Naive thymus-derived CD8-positive, alpha-beta T cell (primary cell): ENCODE data around the gene COG6. TPM values are rescaled to one million over a fixed set of nuclear protein-coding genes. Genes with fewer than 3 reads are reported as not detected.

Experiments
- ATAC-seq, 2 donors: fragments of 150-1000 bp; cut with Tn5 transposase in 1 of 2; sonication (Bioruptor Pico), chemical (Tn5 transposase) in 1 of 2; 1 replicate in 1 of 2; 2 replicates in 1 of 2; pipeline ENCODE4 v1.10.0; 2021; ENCODE audit warnings: mild to moderate bottlenecking in 2 of 2, moderate library complexity in 2 of 2
- POLR2A ChIA-PET: fragments of 350-600 bp; sonication (Branson Sonifier 250); formaldehyde crosslinking; loops from one replicate; lab custom pipeline; 2021; ENCODE audit warnings: antibody characterized with exemption; lab: Charles Lee
- DNase-seq, 10 donors: peaks; one replicate each; pipeline versions ENCODE4 v3.0.0 to v3.0.0-alpha.2; 2020 to 2022
- H3K27ac Mint-ChIP-seq, 10 donors: one replicate each; pipeline ENCODE4 v1.8.0; 2020 to 2022; ENCODE audit warnings: mild to moderate bottlenecking in 10 of 10, mixed read lengths in 10 of 10, moderate library complexity in 4 of 10, inconsistent platforms in 1 of 10
- H3K27me3 Mint-ChIP-seq, 5 donors: one replicate each; pipeline ENCODE4 v1.8.0; 2021 to 2022; ENCODE audit warnings: mixed read lengths in 5 of 5
- H3K36me3 Mint-ChIP-seq, 3 donors: one replicate each; pipeline ENCODE4 v1.8.0; 2020 to 2022; ENCODE audit warnings: mixed read lengths in 3 of 3, mild to moderate bottlenecking in 2 of 3, inconsistent platforms in 1 of 3
- H3K4me1 Mint-ChIP-seq, 4 donors: one replicate each; pipeline ENCODE4 v1.8.0; 2021 to 2022; ENCODE audit warnings: mixed read lengths in 4 of 4
- H3K4me3 Mint-ChIP-seq, 10 donors: one replicate each; pipeline ENCODE4 v1.8.0; 2020 to 2022; ENCODE audit warnings: mild to moderate bottlenecking in 10 of 10, mixed read lengths in 10 of 10, moderate library complexity in 6 of 10, inconsistent platforms in 1 of 10
- H3K9me3 Mint-ChIP-seq, 9 donors: one replicate each; pipeline ENCODE4 v1.8.0; 2020 to 2022; ENCODE audit warnings: mixed read lengths in 9 of 9, mild to moderate bottlenecking in 3 of 9, inconsistent platforms in 1 of 9, moderate library complexity in 1 of 9
- polyA plus RNA-seq, 3 donors: library from polyadenylated mRNA; unstranded; fragments of 300-500 nt; fragmentation: Illumina TruSeq; gene quantifications; one replicate each; pipeline ENCODE4 v1.2.3, GENCODE V29; 2021
- total RNA-seq, 8 experiments: library from RNA in 2 of 8; stranded (reverse) in 2 of 8; gene quantifications; one replicate each; pipeline ENCODE4 v1.2.3 and lab custom pipeline; 2021 to 2026

Gene COG6
- total and polyA plus RNA-seq, 5 experiments from 2014 or later, result 14.5 to 33.4 (median 19.7) TPM

DNA sequence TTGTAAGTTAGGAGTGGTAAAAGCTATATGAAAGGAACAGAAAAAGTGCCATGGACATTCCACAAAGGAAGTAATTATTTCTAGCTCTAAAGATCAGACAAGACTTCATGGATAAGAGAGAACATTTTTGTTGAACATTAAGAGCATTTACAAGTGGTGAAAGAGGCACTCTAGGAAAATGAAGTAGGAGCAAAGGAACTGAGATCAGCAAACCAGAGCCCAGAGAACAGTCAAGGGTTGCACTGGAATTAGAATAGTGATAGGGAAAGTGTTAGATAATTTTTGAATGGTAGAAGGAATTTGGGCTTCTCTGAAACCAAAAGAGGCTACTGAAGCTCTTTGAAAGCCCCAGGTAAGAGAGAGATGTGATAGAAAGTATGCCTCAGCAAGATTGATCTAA lies 94.1 kb downstream of the COG6 start:
- Mint-ChIP-seq H3K4me1 (peaks cover 0 to 2% (median 0%) of the 10 kb centered on the region in 4 donors), H3K27me3 (no peaks in the 10 kb centered on the region), H3K27ac (peak overlapping the region in 4 of 10 donors; percentile 1 to 29 (median 15)), H3K36me3 (peaks cover 7 to 31% (median 29%) of the 10 kb centered on the region in 3 donors), H3K9me3 (peaks cover 0 to 5% (median 0%) of the 10 kb centered on the region in 9 donors), H3K4me3 (no peak overlapping the region)
- ATAC-seq (no peak), DNase-seq (no peak)
- POLR2A ChIA-PET, result no interaction called here

- peaks cover 0 to 2% (median 0%) of the 10 kb centered on the region in 4 donors for H3K4me1 Mint-ChIP-seq
- no peak overlapping the region for H3K4me3 Mint-ChIP-seq
- POLR2A ChIA-PET, result no interaction called here
Measured at GRCh38 chr13:39751805-39752204, 96.3 kb downstream of the COG6 start.

GRCh38 chr13:39760521-39760920 lies 105.1 kb downstream of the COG6 start:
- ATAC-seq (no peak), DNase-seq (no peak)
- Mint-ChIP-seq H3K27me3 (no peaks in the 10 kb centered on the region), H3K4me1 (no peaks in the 10 kb centered on the region), H3K36me3 (peaks cover 0 to 19% (median 4%) of the 10 kb centered on the region in 3 donors), H3K4me3 (no peak overlapping the region), H3K27ac (no peak overlapping the region), H3K9me3 (peaks cover 0 to 18% (median 10%) of the 10 kb centered on the region in 9 donors)
- POLR2A ChIA-PET, result no interaction called here

More at GRCh38 chr13:39751805-39752204, 96.3 kb downstream of the COG6 start:
- ATAC-seq, result no peak
- no peak for DNase-seq
- peaks cover 11 to 49% (median 32%) of the 10 kb centered on the region in 3 donors for H3K36me3 Mint-ChIP-seq
- no peak overlapping the region for H3K27ac Mint-ChIP-seq
- H3K9me3 Mint-ChIP-seq, result peaks cover 0 to 15% (median 8%) of the 10 kb centered on the region in 9 donors
- no peaks in the 10 kb centered on the region for H3K27me3 Mint-ChIP-seq

GRCh38 chr13:39765801-39766463 lies 110.5 kb downstream of the COG6 start:
- peaks cover 0 to 11% (median 0%) of the 10 kb centered on the region in 3 donors for H3K36me3 Mint-ChIP-seq
- DNase-seq (peak in 1 of 10 donors; percentile 12), ATAC-seq (peak in 1 of 2 donors; percentile 40)
- peaks cover 0 to 9% (median 2%) of the 10 kb centered on the region in 9 donors for H3K9me3 Mint-ChIP-seq
- H3K27ac Mint-ChIP-seq, result no peak overlapping the region
- POLR2A ChIA-PET, result no interaction called here
- H3K4me1 Mint-ChIP-seq, result peaks cover 4 to 13% (median 11%) of the 10 kb centered on the region in 4 donors
- no peaks in the 10 kb centered on the region for H3K27me3 Mint-ChIP-seq
- H3K4me3 Mint-ChIP-seq, result no peak overlapping the region

DNA sequence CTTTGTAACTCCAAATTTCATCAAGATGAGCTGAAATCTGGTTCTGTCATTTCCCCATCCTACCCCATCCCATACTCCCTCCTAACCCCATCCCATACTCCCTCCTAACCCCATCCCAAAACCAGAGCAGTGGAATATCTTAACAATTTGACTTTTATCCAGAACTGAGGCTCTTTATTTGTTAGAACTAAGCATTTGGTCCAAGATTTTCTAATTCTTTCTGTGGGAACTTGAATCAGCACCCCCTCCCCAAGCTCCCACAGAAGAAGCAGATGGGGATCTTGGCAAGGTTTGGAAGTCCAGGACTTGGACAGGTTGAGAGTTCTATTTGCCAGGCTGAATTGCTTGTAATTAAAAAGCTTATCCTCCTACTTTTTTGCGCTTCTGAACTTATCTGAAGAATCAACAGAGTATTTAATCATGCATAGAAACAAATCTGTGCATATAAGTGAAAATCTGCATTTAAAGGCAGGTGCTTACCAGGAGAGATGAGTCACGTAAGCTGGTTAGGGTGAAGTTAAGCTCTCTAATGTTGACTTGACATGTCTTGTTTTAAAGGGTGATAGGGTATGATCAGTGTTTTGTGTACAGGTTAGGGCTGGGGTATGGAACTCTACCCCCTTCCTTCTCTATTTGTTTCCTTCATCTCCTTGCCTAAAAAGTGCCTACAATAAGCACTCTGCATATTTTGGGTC lies 111.1 kb downstream of the COG6 start:
- ATAC-seq (no peak), DNase-seq (no peak)
- Mint-ChIP-seq H3K27ac (no peak overlapping the region), H3K36me3 (peaks cover 0 to 8% (median 0%) of the 10 kb centered on the region in 3 donors), H3K27me3 (no peaks in the 10 kb centered on the region), H3K9me3 (peaks cover 0 to 5% (median 0%) of the 10 kb centered on the region in 9 donors), H3K4me3 (no peak overlapping the region), H3K4me1 (peaks cover 4 to 13% (median 11%) of the 10 kb centered on the region in 4 donors)
- POLR2A ChIA-PET, result interaction anchor here (1.4 kb wide), 1 partner anchor 14 kb away, joined by 3 read pairs; no protein-coding TSS in a partner anchor

GRCh38 chr13:39767791-39768517 lies 112.5 kb downstream of the COG6 start:
- peaks cover 4 to 13% (median 11%) of the 10 kb centered on the region in 4 donors for H3K4me1 Mint-ChIP-seq
- peak overlapping the region in 4 of 10 donors; percentile 11 to 72 (median 17) for H3K27ac Mint-ChIP-seq
- no peaks in the 10 kb centered on the region for H3K27me3 Mint-ChIP-seq
- no peak overlapping the region for H3K4me3 Mint-ChIP-seq
- peaks cover 0 to 9% (median 0%) of the 10 kb centered on the region in 3 donors for H3K36me3 Mint-ChIP-seq
- POLR2A ChIA-PET, result interaction anchor here (1.2 to 1.4 kb wide), 2 partner anchors 11 to 13 kb away, joined by 3 read pairs; no protein-coding TSS in a partner anchor
- H3K9me3 Mint-ChIP-seq, result no peaks in the 10 kb centered on the region
- DNase-seq, result peak in 1 of 10 donors; percentile 4
- ATAC-seq, result no peak

DNA sequence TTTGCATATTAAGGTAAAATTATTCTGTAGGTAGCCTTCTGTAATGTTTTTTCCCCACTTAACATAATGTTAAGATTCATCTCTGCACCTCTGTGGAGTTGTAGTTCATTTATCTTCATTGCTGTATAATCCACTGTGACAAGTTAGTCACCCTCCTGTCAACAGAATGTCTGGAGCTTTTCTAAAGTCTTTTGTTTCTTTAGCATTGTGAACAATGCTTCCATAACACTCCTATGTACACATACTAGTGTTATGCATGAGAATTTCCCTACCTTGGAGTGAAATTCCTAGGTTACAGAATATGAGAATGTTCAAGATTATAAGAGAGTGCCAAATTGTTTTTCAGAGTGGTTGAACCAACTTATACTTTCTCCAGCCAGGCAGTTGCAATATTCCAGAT lies 113.5 kb downstream of the COG6 start:
- no peak overlapping the region for H3K4me3 Mint-ChIP-seq
- H3K9me3 Mint-ChIP-seq, result no peaks in the 10 kb centered on the region
- ATAC-seq (no peak), DNase-seq (no peak)
- POLR2A ChIA-PET, result interaction anchor here (1.2 kb wide), 1 partner anchor 10 kb away, joined by 3 read pairs; no protein-coding TSS in a partner anchor
- H3K27me3 Mint-ChIP-seq, result no peaks in the 10 kb centered on the region
- peak overlapping the region in 1 of 10 donors; percentile 19 for H3K27ac Mint-ChIP-seq
- H3K36me3 Mint-ChIP-seq, result peaks cover 0 to 9% (median 0%) of the 10 kb centered on the region in 3 donors
- H3K4me1 Mint-ChIP-seq, result peaks cover 4 to 13% (median 11%) of the 10 kb centered on the region in 4 donors

GRCh38 chr13:39770221-39771090 lies 115.0 kb downstream of the COG6 start:
- no peaks in the 10 kb centered on the region for H3K9me3 Mint-ChIP-seq
- no peak for DNase-seq
- no peaks in the 10 kb centered on the region for H3K27me3 Mint-ChIP-seq
- POLR2A ChIA-PET, result no interaction called here
- H3K27ac Mint-ChIP-seq, result no peak overlapping the region
- H3K4me3 Mint-ChIP-seq, result no peak overlapping the region
- no peak for ATAC-seq
- peaks cover 4 to 13% (median 11%) of the 10 kb centered on the region in 4 donors for H3K4me1 Mint-ChIP-seq
- peaks cover 0 to 9% (median 0%) of the 10 kb centered on the region in 3 donors for H3K36me3 Mint-ChIP-seq

DNA sequence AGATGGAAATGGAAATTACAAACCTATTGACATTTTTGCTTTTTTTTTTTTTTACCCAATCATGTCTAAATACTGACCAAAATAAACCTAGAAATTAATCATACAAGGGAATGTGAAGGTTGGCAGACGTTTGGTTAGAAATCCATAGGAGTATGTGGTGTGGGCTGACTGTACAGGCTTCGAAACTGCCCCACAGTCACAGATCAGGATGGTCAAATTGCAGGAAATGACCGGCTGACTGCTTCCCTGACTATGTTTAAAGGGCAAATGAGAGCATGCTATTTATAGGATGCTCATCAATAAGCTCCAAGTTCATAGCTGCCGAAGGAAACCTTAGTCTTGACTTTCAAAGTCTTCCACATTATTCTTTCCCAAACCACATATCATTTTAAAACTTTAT lies 118.4 kb downstream of the COG6 start:
- peaks cover 11 to 24% (median 16%) of the 10 kb centered on the region in 4 donors for H3K4me1 Mint-ChIP-seq
- H3K9me3 Mint-ChIP-seq, result no peaks in the 10 kb centered on the region
- no peaks in the 10 kb centered on the region for H3K27me3 Mint-ChIP-seq
- peak overlapping the region in 1 of 10 donors; percentile 7 for H3K27ac Mint-ChIP-seq
- POLR2A ChIA-PET, result interaction anchor here (0.7 kb wide), 1 partner anchor 1372 kb away, joined by 3 read pairs; no protein-coding TSS in a partner anchor
- no peak overlapping the region for H3K4me3 Mint-ChIP-seq
- DNase-seq (no peak), ATAC-seq (no peak)
- H3K36me3 Mint-ChIP-seq, result peaks cover 0 to 9% (median 0%) of the 10 kb centered on the region in 3 donors

GRCh38 chr13:39776439-39776838 lies 121.0 kb downstream of the COG6 start:
- no peak overlapping the region for H3K4me3 Mint-ChIP-seq
- peak overlapping the region in 1 of 10 donors; percentile 17 for H3K27ac Mint-ChIP-seq
- peaks cover 21 to 36% (median 32%) of the 10 kb centered on the region in 4 donors for H3K4me1 Mint-ChIP-seq
- H3K36me3 Mint-ChIP-seq, result peaks cover 0 to 4% (median 0%) of the 10 kb centered on the region in 3 donors
- DNase-seq (no peak), ATAC-seq (no peak)
- H3K9me3 Mint-ChIP-seq, result no peaks in the 10 kb centered on the region
- POLR2A ChIA-PET, result interaction anchor here (1.2 kb wide), 1 partner anchor 891 kb away, joined by 5 read pairs; no protein-coding TSS in a partner anchor
- no peaks in the 10 kb centered on the region for H3K27me3 Mint-ChIP-seq

DNA sequence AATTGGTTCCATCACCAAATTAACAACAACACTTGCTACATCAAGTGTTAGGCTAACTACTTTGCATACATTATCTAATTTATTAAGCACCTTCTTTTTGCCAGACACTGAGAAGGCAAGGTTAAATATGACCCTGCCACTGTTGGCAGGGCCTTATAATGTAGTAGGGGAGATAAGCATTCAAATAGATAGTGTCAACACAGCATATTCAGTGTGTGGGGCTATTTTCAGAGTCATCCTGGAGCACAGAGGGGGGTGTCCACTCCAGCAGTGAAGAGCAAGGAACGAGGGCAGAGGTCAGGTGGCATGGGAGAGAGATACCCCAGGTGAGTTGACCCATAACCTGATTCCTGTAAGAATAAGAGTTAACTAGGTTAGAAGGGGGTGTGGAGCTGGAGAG lies 121.6 kb downstream of the COG6 start:
- Mint-ChIP-seq H3K27ac (peak overlapping the region in 3 of 10 donors; percentile 23 to 63 (median 35)), H3K27me3 (no peaks in the 10 kb centered on the region), H3K4me1 (peaks cover 21 to 38% (median 32%) of the 10 kb centered on the region in 4 donors), H3K9me3 (no peaks in the 10 kb centered on the region), H3K4me3 (no peak overlapping the region), H3K36me3 (peaks cover 0 to 2% (median 0%) of the 10 kb centered on the region in 3 donors)
- no peak for DNase-seq
- ATAC-seq, result no peak
- POLR2A ChIA-PET, result interaction anchor here (1.2 kb wide), 1 partner anchor 891 kb away, joined by 5 read pairs; no protein-coding TSS in a partner anchor
